HepG2 (cell line): Measurements from ENCODE around the gene C20orf204. TPM values are rescaled to one million over a fixed set of nuclear protein-coding genes. Genes with fewer than 3 reads are reported as not detected.

Experiments
- ARHGAP35 ChIP-seq: sonication (generic); formaldehyde crosslinking; IDR thresholded peaks from 2 replicates; pipeline ENCODE4 v1.9.0; 2022; ENCODE audit warnings: mild to moderate bottlenecking, inconsistent platforms, moderate library complexity, missing genetic modification reagents, borderline replicate concordance
- ATF7 ChIP-seq, 2 experiments: fragments of 450-650 bp in 1 of 2; sonication (generic) in 1 of 2; formaldehyde crosslinking in 1 of 2; IDR thresholded peaks; 2 replicates each; pipeline versions ENCODE4 v1.4.0 to v1.6.1; 2016 to 2020; ENCODE audit warnings: antibody characterized with exemption in 1 of 2, mild to moderate bottlenecking in 1 of 2, missing genetic modification reagents in 1 of 2
- ATF7-NPFF ChIP-seq: sonication (generic); formaldehyde crosslinking; IDR thresholded peaks from 2 replicates; pipeline ENCODE4 v1.8.1; 2023; ENCODE audit warnings: mild to moderate bottlenecking, low read depth, missing genetic modification reagents, moderate library complexity
- DNMT1 ChIP-seq: sonication (generic); formaldehyde crosslinking; IDR thresholded peaks from 2 replicates; pipeline ENCODE4 v1.5.1; 2020; ENCODE audit warnings: mild to moderate bottlenecking, missing genetic modification reagents
- KLF12 ChIP-seq: sonication (generic); formaldehyde crosslinking; IDR thresholded peaks from 2 replicates; pipeline ENCODE4 v1.4.0; 2020; ENCODE audit warnings: missing genetic modification reagents, borderline replicate concordance
- LCORL ChIP-seq, 2 experiments: fragments of 450-650 bp in 1 of 2; sonication (generic) in 1 of 2; formaldehyde crosslinking in 1 of 2; IDR thresholded peaks; 2 replicates each; pipeline versions ENCODE4 v1.5.0 to v1.6.1; 2017 to 2020; ENCODE audit warnings: antibody characterized with exemption in 1 of 2, missing genetic modification reagents in 1 of 2
- MATR3 ChIP-seq: sonication (generic); formaldehyde crosslinking; IDR thresholded peaks from 2 replicates; pipeline ENCODE4 v1.4.0; 2020; ENCODE audit warnings: missing genetic modification reagents
- NR2F2 ChIP-seq: IDR thresholded peaks from 2 replicates; pipeline ENCODE4 v1.6.1; 2012; ENCODE audit warnings: low read depth, inconsistent platforms, borderline replicate concordance
- NRL ChIP-seq: sonication (generic); formaldehyde crosslinking; IDR thresholded peaks from 2 replicates; pipeline ENCODE4 v1.5.0; 2020; ENCODE audit warnings: missing genetic modification reagents, mild to moderate bottlenecking, moderate library complexity, borderline replicate concordance
- PATZ1 ChIP-seq: sonication (generic); formaldehyde crosslinking; IDR thresholded peaks from 2 replicates; pipeline ENCODE4 v1.4.0; 2020; ENCODE audit warnings: missing genetic modification reagents
- RARA ChIP-seq: IDR thresholded peaks from 2 replicates; pipeline ENCODE4 v1.6.1; 2016; ENCODE audit warnings: missing genetic modification reagents, missing compliant biosample characterization
- RBAK ChIP-seq: sonication (generic); formaldehyde crosslinking; IDR thresholded peaks from 2 replicates; pipeline ENCODE4 v1.5.1; 2020; ENCODE audit warnings: mild to moderate bottlenecking, missing genetic modification reagents
- SOX6 ChIP-seq, 2 experiments: fragments of 450-650 bp in 1 of 2; sonication (generic) in 1 of 2; formaldehyde crosslinking in 1 of 2; IDR thresholded peaks; 2 replicates each; pipeline versions ENCODE4 v1.4.0 to v1.6.1; 2017 to 2020; ENCODE audit warnings: antibody characterized with exemption in 1 of 2, mild to moderate bottlenecking in 1 of 2, missing genetic modification reagents in 1 of 2
- ZNF30 ChIP-seq: sonication (generic); formaldehyde crosslinking; IDR thresholded peaks from 2 replicates; pipeline ENCODE4 v1.5.0; 2020; ENCODE audit warnings: mild to moderate bottlenecking, missing genetic modification reagents
- ZNF776 ChIP-seq: sonication (generic); formaldehyde crosslinking; IDR thresholded peaks from 2 replicates; pipeline ENCODE4 v1.4.0; 2020; ENCODE audit warnings: mild to moderate bottlenecking, missing genetic modification reagents
- ZSCAN21 ChIP-seq: sonication (generic); formaldehyde crosslinking; IDR thresholded peaks from 2 replicates; pipeline ENCODE4 v1.8.0; 2022; ENCODE audit warnings: mild to moderate bottlenecking, missing genetic modification reagents, moderate library complexity, borderline replicate concordance
- polyA plus RNA-seq, 8 experiments: library from polyadenylated mRNA; depleted of rRNA in 3 of 8; stranded (reverse) in 7 of 8; unstranded in 1 of 8; fragments of >200 nt; fragmentation: Illumina TruSeq in 4 of 8; extraction: Trizol in 4 of 8; gene quantifications; 2 replicates each; pipeline versions ENCODE4 v1.2.1 to v1.2.3, GENCODE V29; 2011 to 2016; ENCODE audit warnings: low read depth in 4 of 8, missing spikeins in 1 of 8, mixed read lengths in 1 of 8; ENCODE audit not compliant: insufficient read depth in 1 of 8
- total RNA-seq, 5 experiments: library from RNA; depleted of rRNA; stranded (reverse); fragments of >200 nt; fragmentation: Illumina TruSeq; extraction: Trizol; gene quantifications; 2 replicates each; pipeline ENCODE4 v1.2.3, GENCODE V29; 2016; ENCODE audit warnings: low read depth in 1 of 5
- TF ChIP-seq, protein P1 (sequence below): sonication (generic); formaldehyde crosslinking; IDR thresholded peaks from one replicate; pipeline ENCODE4 v1.5.1; 2020; ENCODE audit warnings: mild to moderate bottlenecking, missing genetic modification reagents; ENCODE audit errors: not compliant biosample characterization

Gene C20orf204
- total and polyA plus RNA-seq, 2 of the 13 experiments (the other 11 are each of a cell fraction or from before 2014, with no cell fraction given), result 22.1 to 80.0 TPM

- TF ChIP-seq, protein P1, sequence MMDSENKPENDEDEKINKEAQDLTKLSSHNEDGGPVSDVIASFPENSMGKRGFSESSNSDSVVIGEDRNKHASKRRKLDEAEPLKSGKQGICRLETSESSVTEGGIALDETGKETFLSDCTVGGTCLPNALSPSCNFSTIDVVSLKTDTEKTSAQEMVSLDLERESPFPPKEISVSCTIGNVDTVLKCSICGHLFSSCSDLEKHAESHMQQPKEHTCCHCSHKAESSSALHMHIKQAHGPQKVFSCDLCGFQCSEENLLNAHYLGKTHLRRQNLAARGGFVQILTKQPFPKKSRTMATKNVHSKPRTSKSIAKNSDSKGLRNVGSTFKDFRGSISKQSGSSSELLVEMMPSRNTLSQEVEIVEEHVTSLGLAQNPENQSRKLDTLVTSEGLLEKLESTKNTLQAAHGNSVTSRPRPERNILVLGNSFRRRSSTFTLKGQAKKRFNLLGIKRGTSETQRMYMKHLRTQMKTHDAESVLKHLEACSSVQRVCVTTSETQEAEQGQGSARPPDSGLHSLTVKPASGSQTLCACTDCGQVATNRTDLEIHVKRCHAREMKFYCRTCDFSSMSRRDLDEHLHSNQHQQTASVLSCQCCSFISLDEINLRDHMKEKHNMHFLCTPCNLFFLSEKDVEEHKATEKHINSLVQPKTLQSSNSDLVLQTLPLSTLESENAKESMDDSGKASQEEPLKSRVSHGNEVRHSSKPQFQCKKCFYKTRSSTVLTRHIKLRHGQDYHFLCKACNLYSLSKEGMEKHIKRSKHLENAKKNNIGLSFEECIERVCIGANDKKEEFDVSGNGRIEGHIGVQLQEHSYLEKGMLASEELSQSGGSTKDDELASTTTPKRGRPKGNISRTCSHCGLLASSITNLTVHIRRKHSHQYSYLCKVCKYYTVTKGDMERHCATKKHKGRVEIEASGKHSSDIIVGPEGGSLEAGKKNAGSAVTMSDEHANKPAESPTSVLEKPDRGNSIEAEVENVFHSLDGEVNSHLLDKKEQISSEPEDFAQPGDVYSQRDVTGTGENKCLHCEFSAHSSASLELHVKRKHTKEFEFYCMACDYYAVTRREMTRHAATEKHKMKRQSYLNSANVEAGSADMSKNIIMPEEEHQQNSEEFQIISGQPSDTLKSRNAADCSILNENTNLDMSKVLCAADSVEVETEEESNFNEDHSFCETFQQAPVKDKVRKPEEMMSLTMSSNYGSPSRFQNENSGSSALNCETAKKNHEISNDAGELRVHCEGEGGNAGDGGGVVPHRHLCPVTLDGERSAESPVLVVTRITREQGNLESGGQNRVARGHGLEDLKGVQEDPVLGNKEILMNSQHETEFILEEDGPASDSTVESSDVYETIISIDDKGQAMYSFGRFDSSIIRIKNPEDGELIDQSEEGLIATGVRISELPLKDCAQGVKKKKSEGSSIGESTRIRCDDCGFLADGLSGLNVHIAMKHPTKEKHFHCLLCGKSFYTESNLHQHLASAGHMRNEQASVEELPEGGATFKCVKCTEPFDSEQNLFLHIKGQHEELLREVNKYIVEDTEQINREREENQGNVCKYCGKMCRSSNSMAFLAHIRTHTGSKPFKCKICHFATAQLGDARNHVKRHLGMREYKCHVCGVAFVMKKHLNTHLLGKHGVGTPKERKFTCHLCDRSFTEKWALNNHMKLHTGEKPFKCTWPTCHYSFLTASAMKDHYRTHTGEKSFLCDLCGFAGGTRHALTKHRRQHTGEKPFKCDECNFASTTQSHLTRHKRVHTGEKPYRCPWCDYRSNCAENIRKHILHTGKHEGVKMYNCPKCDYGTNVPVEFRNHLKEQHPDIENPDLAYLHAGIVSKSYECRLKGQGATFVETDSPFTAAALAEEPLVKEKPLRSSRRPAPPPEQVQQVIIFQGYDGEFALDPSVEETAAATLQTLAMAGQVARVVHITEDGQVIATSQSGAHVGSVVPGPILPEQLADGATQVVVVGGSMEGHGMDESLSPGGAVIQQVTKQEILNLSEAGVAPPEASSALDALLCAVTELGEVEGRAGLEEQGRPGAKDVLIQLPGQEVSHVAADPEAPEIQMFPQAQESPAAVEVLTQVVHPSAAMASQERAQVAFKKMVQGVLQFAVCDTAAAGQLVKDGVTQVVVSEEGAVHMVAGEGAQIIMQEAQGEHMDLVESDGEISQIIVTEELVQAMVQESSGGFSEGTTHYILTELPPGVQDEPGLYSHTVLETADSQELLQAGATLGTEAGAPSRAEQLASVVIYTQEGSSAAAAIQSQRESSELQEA (CRISPR knock-in tag), result no peak
- TF ChIP-seq ARHGAP35 (0 out of 2 replicates have a peak, but pooled peaks have one; percentile 8), ZSCAN21 (CRISPR knock-in tag) (0 out of 2 replicates have a peak, but pooled peaks have one; percentile 4), ZNF776 (CRISPR knock-in tag) (no peak), ATF7 (IDR thresholded peaks at IDR 0.05) (0 out of 2 replicates have a peak, but pooled peaks have one; percentile 28), ATF7 (CRISPR knock-in tag; IDR thresholded peaks at IDR 0.05) (0 out of 2 replicates have a peak, but pooled peaks have one; percentile 12), LCORL (IDR thresholded peaks at IDR 0.05) (no peak), LCORL (CRISPR knock-in tag; IDR thresholded peaks at IDR 0.05) (peak; percentile 34), RBAK (CRISPR knock-in tag) (0 out of 2 replicates have a peak, but pooled peaks have one; percentile 0), ATF7-NPFF (CRISPR knock-in tag) (no peak), SOX6 (IDR thresholded peaks at IDR 0.05) (no peak), SOX6 (CRISPR knock-in tag; IDR thresholded peaks at IDR 0.05) (peak; percentile 40), PATZ1 (CRISPR knock-in tag) (peak; percentile 34; the same call in 1 of the 2 replicates), ZNF30 (CRISPR knock-in tag) (no peak), DNMT1 (CRISPR knock-in tag) (0 out of 2 replicates have a peak, but pooled peaks have one; percentile 55), RARA (CRISPR knock-in tag) (0 out of 2 replicates have a peak, but pooled peaks have one; percentile 14), NRL (no peak), MATR3 (CRISPR knock-in tag) (0 out of 2 replicates have a peak, but pooled peaks have one; percentile 52), NR2F2 (peak; percentile 53; the same call in 1 of the 2 replicates), KLF12 (CRISPR knock-in tag) (0 out of 2 replicates have a peak, but pooled peaks have one; percentile 39)
Observed at GRCh38 chr20:64065974-64066343, 30.0 kb downstream of the C20orf204 start (continued).
